ENCODE results near the gene NFYA. TPM values are rescaled to one million over a fixed set of nuclear protein-coding genes. Genes with fewer than 3 reads are reported as not detected.

NFYA gene
- total RNA-seq: 10 to 100 TPM; 11.5 to 11.8 TPM
- long read RNA-seq, partial matches to known transcripts: 4 of 13 reads
- long read RNA-seq, other reads (novel, unspliced or antisense): 6 of 13 reads

GRCh38 chr6:41072836-41073202 lies at the start of gene NFYA:
NFYA (plus strand) TSS chr6:41072974; CDS start chr6:41079090, 6,116 bp downstream.
- intact Hi-C loops (cut with DNase I): no loop called here
- ATAC-seq: peak; percentile 81 to 86
- DNase-seq: peak; percentile 99

DNA sequence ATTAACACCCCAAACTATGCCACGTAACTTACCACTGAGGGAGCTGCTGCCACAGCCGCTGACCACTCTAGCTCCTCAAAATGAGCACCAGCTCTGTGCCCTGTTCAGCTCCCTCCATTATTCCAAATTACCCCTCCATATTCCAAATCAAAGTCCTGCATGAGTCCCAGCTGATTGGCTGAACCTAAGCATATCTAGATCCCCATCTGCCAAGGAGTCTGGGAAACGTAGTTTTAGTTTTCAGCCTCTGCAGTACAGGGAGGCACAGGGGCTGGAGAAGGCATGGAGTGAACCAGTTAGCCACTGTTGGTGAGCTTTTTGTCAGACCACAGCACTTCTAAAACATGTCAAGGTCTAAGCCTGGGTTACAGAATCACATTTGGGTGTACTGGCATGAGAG lies 49.7 kb upstream of the NFYA start:
- DNase-seq: no peak
- intact Hi-C loops (cut with DNase I): loop anchor here (10.0 kb wide), 2 partner anchors 128 to 1038 kb away; no protein-coding TSS in a partner anchor
- no peak for ATAC-seq

GRCh38 chr6:41025966-41026530 lies 46.7 kb upstream of the NFYA start:
- intact Hi-C loops (cut with DNase I): loop anchor here (10.0 kb wide), 2 partner anchors 131 to 1041 kb away; no protein-coding TSS in a partner anchor

DNA sequence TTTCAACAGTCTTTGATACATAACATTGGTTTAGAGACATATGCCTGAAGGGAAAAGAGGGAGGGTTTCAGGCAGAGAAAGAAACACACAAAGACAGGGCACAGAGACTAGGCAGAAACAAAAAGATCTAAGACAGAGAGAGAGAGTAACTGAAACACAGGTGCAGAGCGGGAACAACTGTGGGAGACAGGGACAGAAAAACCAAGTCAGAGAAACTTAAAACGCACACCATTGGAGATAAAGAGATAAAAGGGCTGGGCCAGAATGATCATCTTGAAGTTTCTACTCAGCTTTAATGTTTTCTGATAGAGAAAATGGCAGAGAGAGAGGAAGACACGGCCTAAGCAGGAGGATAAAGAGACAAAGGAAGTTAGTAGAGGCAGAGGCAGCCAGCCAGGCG lies 45.5 kb upstream of the NFYA start:
- ATAC-seq (no peak), DNase-seq (no peak)
- intact Hi-C loops (cut with DNase I): loop anchor here (10.0 kb wide), 2 partner anchors 132 to 1042 kb away; no protein-coding TSS in a partner anchor

More at GRCh38 chr6:41025966-41026530, 46.7 kb upstream of the NFYA start:
- ATAC-seq (no peak), DNase-seq (no peak)

GRCh38 chr6:41027799-41028560 lies 44.8 kb upstream of the NFYA start:
- ATAC-seq: peak; percentile 96 to 97
- DNase-seq: peak; percentile 90
- intact Hi-C loops (cut with DNase I): loop anchor here (2.0 to 10.0 kb wide), 3 partner anchors 133 to 1043 kb away; no protein-coding TSS in a partner anchor

- ATAC-seq (peak; percentile 48 to 69), DNase-seq (no peak)
Measured at GRCh38 chr6:41028561-41029412, 44.0 kb upstream of the NFYA start.

DNA sequence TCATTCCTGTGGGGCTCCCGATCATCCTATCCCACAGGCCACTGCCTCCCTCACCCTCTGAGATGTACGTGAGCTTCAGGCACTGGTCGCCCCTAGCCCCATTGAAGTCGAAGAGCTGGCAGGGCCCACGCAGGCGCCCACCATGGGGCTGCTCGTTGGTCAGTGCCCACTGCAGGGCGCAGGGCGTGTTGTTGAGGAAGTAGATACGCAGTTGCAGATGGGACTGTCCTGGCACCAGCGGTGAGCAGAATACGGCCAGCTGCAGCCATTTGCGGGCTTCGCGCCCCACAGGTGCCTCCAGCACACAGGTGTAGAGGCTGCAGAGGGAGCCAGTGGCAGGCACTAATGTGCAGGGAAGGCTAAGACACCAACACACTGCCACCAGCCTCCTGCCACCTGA lies 39.9 kb upstream of the NFYA start:
- intact Hi-C loops (cut with DNase I): loop anchor here in 1 of 2 donors (2.0 kb wide), 1 partner anchor 34 kb away; no protein-coding TSS in a partner anchor
- no peak for ATAC-seq

More at GRCh38 chr6:41028561-41029412, 44.0 kb upstream of the NFYA start:
- intact Hi-C loops (cut with DNase I): loop anchor here (2.0 to 10.0 kb wide), 3 partner anchors 134 to 1044 kb away; no protein-coding TSS in a partner anchor

DNA sequence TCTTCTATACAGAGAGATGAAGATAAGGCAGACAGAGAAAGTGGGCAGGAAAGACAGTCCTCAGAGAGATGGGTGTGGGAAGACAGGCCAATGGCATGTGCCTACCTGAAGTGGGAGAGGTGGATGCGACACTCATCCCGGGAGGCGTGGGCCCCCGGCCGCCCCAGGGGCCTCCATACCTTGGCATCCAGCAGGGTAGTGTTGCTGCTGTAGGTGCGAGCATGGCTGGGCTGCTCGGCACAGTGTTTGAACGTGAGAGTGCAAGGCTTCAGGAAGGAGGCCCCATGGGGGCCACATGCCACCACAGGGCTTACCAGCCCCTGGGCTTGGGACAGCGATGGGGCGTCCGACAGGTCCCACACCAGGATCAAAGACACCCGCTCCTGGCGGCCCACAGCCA lies 39.0 kb upstream of the NFYA start:
- DNase-seq: no peak

More for the DNA sequence above, 39.9 kb upstream of the NFYA start:
- DNase-seq: no peak

DNA sequence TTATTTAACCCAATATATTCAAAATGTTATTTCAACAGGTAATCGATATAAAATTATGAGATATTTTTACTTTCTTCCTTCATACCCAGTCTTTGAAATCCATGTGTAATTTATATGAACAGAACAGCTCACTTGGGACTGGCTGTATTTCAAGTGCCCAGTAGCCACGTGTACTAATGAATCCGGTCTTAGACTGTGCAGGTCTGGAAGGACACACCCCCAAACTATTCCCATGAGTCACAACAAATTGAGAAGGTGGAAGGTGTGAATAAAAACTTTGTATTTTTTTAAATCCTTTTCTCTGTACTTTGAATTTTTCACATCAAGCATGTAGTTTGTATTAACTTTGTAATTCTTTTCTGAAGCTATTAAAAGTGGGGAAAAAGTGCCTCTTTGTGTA lies 36.6 kb upstream of the NFYA start:
- no peak for DNase-seq
- ATAC-seq: peak in 1 of 2 donors; percentile 22
- intact Hi-C loops (cut with DNase I): no loop called here

More for the DNA sequence above, 39.0 kb upstream of the NFYA start:
- intact Hi-C loops (cut with DNase I): loop anchor here in 1 of 2 donors (2.0 kb wide), 1 partner anchor 33 kb away; no protein-coding TSS in a partner anchor
- no peak for ATAC-seq

DNA sequence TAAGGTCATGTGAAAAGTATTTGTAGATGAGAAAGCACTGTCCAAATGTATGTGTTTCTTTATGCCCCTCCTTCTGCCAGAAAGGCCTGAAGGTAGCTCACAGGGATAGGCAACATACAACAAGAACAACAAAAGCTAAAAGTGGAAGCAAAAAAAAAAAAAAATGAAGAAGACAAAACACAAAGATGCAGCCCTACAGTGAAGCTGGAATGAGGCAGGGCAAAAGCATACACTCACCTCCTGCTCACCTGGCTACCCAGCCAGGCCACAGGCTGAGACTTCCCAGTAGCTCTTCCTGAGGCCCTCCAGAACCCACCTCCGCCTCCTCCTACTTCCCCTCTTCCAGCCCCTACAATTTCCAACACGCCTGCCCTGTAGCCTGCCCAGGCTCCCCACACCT lies 36.2 kb upstream of the NFYA start:
- intact Hi-C loops (cut with DNase I): no loop called here
- ATAC-seq (no peak), DNase-seq (no peak)

GRCh38 chr6:41037107-41037900 lies 35.5 kb upstream of the NFYA start:
- intact Hi-C loops (cut with DNase I): no loop called here
- no peak for ATAC-seq
- DNase-seq: no peak

DNA sequence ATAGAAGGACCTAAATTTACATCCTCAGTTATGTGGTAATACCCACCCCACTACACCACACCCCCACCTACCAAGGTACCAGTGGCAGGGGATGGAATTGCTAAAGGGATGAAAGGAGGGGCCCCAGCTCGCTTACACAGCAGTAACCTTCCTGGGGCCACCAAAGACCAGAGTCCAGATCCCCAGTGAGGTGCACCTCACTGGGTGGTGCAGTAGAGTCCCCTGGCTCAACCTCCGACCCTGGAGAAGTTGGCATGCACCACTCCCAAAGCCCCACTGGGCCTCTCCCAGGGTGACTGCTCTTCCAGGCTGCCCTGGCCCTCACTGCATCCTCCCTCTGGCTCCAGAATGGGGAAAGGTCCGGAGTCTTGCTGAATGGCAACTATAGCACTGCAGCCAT lies 34.6 kb upstream of the NFYA start:
- no peak for DNase-seq
- ATAC-seq: no peak
- intact Hi-C loops (cut with DNase I): no loop called here

GRCh38 chr6:41039060-41039998 lies 33.4 kb upstream of the NFYA start, which contains the start of gene UNC5CL:
UNC5CL (minus strand) TSS chr6:41039221; CDS start chr6:41035074, 4,147 bp downstream.
- intact Hi-C loops (cut with DNase I): no loop called here
- DNase-seq (no peak), ATAC-seq (peak; percentile 40 to 46)

GRCh38 chr6:41040101-41040939 lies 32.5 kb upstream of the NFYA start:
- intact Hi-C loops (cut with DNase I): no loop called here
- no peak for DNase-seq
- ATAC-seq: peak in 1 of 2 donors; percentile 80

- ATAC-seq (no peak), DNase-seq (no peak)
- intact Hi-C loops (cut with DNase I): no loop called here
Measured at GRCh38 chr6:41040940-41041536, 31.7 kb upstream of the NFYA start.
